Stimulated activated CD4-positive, alpha-beta T cell treated with anti-CD3 and anti-CD28 coated beads, Interleukin-2, amount 100 ng/mL, for 4 hours (primary cell): ENCODE measurements around the gene CLIP3.
"Not testable (repeated sequence)": the region's sequence is repeated elsewhere in the genome, so short reads cannot be mapped to it uniquely, and the experiment has no call there.

Experiments used
- DNase-seq: peaks from one replicate; pipeline ENCODE4 v3.0.0-alpha.2; 2020; ENCODE audit warnings: low read depth

CLIP3 gene, protein sequence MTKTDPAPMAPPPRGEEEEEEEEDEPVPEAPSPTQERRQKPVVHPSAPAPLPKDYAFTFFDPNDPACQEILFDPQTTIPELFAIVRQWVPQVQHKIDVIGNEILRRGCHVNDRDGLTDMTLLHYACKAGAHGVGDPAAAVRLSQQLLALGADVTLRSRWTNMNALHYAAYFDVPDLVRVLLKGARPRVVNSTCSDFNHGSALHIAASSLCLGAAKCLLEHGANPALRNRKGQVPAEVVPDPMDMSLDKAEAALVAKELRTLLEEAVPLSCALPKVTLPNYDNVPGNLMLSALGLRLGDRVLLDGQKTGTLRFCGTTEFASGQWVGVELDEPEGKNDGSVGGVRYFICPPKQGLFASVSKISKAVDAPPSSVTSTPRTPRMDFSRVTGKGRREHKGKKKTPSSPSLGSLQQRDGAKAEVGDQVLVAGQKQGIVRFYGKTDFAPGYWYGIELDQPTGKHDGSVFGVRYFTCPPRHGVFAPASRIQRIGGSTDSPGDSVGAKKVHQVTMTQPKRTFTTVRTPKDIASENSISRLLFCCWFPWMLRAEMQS

DNA sequence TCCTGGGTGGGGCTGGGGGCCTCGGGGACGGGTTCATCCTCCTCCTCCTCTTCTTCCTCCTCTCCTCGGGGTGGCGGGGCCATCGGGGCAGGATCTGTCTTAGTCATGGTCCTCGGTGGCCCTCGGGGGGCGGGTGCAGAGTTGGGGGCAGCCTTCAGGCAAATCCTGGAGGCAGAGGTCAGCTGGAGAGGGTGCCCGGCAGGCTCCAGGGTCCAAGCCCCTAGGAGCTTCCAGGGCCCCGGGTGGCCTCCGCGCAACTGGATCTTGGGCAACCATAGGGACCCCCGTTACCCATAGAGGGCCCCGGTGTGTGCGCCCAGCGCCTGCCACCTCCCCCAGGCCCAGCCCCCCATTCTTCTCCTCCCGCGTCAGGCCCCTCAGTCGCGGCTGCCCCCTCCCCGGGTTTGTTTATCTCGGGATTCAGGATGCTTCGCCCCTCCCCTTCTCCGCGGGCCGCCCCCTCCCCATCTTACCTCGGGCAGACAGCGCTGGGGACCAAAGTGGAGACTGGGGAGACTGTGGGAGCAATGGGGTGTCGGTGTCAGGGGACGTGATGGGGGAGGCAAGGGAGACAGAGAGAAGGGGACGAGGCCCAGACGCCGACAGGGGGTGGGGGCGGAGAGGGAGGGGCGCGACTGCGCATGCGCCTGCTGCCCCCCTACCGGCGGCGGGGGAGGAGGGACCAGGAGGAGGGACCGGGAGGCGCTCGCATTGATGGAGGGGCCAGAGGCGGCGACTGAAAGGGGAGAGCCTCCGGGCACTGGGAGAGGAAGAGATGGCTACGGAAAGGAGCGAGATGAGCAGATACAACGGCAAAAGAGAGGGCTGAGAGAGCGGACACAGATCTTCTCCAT lies at the start of gene CLIP3:
Gene CLIP3, minus strand, starts transcription at position 623 of the 854 bp plus-strand sequence. Its CDS starts 516 bp downstream, at position 107.
- peak; percentile 41 for DNase-seq

DNA sequence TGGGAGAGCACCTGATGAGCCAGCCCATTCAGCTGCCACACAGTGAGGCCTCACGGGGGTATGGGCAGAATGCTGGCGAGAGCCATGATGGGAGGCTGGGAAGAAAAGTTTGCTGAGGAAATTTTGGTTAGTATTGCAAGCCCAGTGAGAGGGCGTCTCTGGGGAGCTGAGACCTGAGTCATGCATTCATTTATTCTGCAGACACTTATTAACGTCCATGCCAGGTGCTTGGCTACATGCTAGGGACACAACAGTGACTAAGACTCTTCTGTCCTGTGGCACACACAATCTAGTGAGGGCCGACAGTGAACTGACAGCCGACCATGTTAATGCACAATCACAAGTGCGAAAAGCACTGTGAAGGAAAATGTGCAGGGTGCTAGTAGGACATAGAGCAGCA lies 49.2 kb upstream of the CLIP3 start:
- no peak for DNase-seq

DNA sequence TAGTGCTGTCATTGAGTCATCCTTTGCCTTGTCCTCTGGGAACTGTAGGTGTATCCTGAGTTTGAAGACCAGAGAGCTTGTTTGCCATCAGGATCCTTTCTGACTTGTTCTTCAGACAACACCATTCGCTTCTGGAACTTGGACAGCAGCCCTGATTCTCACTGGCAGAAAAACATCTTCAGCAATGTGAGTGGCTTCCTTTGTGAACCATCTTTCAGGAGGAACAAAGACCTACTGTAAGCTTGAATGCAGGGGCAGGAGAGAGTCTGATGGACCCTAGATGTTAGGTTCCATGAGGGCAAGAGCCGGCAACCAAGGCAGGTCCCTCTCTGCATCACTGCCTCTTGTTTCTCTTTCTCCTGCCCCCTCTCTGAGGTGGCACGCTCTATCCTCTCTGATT lies 48.7 kb upstream of the CLIP3 start:
- no peak for DNase-seq

DNA sequence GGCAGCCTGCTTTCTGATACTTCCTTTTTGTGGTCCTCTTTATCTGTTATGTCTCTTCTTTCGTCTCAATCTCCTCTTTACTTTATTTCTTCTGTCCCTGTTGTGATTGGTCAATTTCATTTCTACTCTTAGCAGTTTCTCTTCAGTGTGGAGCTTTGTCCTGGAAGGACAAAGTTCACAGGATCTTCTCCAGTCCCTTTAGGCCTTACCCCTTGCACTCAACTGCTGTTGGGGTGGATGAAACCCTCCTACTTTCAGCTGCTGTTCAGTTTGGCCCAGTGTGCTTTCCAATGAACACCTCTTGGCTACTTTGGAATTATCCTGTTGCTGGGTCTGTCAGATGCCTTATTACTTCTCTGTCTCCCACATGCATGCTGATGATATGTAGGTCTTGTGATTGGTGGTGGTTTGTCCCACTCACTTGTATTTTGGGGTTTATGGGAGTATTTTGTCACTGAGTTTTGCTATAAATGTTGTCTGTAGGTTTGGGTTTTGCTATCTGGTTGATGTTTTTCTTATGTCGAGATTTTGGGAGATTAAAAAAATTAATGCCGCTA lies 46.8 kb upstream of the CLIP3 start:
- DNase-seq, result no peak

DNA sequence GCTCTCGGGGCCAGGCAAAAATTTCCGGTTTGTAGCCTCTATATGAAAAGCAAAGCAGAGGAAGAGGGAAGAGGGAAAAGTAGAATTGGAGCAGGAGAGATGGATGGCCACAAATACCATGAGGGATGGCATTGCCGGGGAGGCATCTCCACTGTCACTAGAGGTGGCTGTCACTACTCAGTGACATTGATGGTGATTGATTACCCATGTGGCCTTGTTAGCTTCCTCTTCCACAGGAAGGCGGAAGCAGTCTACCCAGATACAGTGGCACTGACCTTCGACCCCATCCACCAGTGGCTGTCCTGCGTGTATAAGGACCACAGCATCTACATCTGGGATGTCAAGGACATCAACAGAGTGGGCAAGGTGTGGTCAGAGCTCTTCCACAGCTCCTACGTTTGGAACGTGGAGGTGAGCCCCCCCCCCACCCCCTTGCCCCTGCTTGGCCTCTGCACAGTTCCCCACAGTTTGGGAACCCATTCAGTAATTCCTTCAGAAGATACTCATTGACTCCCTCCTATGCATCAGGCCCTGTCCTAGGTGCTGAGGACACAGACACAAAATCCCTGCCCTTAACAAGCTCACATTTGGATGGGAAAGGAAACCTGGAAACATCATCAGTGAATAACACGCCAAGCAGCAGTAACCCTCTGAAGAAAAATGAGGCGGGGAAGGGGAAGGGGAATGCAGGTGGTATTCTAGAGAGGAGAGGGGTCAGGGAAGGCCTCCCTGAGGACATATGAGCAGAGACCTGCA lies 40.6 kb upstream of the CLIP3 start:
- DNase-seq, result no peak

DNA sequence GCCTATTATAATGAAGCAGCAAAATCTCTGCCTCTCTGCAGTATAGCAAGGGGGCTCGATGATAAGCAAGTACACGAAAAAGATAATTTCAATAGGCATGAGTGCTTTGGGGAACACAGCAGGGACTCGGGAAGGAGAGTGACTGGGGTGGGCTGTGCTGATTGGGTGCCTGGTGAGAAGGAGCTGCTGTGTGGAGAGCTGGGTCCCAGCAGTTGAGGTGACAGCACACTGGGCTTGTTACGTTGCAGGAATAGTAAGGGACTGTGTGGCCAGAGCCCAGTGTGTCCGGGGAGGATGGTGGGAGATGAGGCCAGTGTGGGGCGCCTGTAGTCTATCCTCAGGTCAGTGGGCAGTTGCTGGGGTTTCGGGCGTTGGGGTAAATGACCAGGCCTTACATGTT lies 39.4 kb upstream of the CLIP3 start:
- DNase-seq, result no peak

DNA sequence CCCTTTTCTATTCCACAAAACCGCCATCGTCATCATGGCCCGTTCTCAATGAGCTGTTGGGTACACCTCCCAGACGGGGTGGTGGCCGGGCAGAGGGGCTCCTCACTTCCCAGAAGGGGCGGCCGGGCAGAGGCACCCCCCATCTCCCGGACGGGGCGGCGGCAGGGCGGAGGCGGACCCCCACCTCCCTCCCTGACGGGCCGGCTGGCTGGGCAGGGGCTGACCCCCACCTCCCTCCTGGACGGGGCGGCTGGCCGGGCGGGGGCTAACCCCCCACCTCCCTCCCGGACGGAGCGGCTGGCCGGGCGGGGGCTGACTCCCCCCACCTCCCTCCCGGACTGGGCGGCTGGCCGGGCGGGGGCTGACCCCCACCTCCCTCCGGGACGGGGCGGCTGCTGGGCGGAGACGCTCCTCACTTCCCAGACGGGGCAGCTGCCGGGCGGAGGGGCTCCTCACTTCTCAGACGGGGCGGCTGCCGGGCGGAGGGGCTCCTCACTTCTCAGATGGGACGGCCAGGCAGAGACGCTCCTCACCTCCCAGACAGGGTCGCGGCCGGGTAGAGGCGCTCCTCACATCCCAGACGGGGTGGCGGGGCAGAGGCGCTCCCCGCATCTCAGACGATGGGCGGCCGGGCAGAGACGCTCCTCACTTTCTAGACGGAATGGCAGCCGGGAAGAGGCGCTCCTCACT lies 36.3 kb upstream of the CLIP3 start:
- DNase-seq, result not testable (repeated sequence)

DNA sequence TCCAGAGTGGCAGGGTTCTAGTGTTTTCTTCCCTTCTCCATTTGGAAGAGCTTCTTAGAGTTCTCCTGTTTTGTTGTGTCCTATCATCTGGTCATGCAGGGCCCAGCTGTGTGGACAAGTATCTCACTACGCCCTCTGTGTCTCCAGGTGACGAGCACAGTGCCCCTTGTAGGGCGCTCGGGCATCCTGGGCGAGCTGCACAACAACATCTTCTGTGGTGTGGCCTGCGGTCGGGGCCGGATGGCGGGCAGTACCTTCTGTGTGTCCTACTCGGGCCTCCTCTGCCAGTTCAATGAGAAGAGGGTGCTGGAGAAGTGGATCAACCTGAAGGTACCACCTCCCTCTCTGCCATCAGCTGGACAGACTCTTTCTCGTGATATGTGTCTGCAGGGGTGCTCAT lies 35.0 kb upstream of the CLIP3 start:
- DNase-seq, result no peak

DNA sequence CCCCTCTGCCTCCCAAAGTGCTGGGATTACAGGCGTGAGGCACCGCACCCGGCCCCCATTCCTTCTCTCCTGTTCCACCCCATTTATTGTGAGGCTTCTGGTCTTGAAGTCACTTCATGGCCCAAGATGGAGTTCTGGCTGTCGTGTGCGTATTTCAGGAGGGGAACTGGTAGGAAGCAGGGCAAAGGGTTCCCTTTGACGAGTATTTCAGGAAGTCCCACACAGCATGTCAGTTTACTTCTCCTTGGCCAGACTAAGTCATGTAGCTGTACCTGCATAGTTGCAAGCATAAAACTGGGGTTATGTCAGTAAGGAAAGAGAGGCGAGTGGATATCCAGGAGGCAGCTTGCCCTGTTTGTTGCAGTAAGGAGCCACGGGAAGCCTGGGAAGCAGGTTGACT lies 32.2 kb upstream of the CLIP3 start:
- DNase-seq, result no peak

DNA sequence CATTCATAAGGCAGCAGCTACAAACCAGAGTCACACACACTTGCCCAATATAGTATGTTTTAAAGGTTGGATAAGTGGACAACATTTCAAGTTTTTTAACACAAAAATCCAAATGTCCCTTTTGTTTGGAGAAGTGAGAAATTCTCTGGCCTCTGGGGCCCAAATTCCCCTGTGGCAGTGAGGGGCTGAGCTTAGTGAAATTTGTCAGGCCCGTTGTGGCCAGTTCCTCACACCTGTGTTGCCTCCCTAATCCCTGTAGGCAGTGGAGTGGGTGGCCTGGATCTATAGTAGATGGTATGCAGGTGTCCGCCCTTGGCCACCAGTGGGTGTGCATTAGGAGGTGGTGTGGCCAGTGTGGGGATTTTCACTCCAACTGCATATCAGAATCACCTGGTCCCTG lies 28.7 kb upstream of the CLIP3 start:
- DNase-seq, result no peak

DNA sequence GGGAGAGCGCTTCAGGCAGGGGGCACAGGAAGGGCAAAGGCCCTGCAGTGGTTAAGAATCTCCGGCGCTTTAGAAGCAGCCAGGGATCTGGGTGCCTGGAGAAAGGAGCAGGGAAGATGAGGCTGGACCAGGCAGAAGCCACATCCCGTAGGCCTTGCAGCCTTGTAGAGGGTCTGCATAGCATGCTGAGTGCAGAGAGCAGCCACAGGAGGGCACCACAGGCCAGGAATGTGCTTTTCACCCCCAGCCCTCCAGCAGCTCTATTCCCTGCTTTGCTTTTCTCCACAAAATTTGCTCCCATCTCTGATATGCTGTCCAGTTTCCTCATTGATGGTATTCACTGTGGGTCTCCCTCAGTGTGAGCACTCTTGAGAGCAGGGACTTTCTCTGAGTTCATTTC lies 27.8 kb upstream of the CLIP3 start:
- no peak for DNase-seq

DNA sequence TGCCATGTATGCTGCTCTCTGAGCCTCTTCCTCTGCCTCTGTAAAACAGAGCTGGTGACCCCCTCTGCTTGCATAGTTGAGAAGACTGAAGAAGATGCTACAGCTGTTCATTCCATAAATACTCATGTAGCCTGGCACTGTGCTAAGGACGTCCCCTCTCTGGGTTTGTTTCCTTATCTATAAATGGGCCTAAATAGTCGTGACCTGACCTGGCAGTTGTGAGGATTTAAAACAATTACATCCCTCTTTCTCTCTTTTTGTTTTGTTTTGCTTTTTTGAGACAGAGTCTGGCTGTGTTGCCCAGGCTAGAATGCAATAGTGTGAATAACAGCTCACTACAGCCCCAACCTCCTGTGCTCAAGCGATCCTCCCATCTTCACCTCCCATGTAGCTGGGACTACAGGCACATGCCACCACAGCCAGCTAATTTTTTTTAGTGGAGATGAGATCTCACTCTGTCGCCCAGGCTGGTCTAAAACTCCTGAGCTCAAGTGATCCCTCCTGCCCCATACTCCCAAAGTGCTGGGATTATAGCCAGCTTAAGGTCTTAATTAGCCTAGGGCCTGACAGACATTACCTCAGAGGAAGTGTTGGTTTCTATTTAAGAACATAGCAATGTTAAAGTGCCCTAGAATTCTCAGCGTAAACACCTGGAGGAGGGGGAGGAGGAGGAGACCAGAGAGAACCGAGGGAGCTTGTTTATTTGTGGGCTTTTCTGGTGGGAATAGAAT lies 26.7 kb upstream of the CLIP3 start:
- DNase-seq, result no peak

DNA sequence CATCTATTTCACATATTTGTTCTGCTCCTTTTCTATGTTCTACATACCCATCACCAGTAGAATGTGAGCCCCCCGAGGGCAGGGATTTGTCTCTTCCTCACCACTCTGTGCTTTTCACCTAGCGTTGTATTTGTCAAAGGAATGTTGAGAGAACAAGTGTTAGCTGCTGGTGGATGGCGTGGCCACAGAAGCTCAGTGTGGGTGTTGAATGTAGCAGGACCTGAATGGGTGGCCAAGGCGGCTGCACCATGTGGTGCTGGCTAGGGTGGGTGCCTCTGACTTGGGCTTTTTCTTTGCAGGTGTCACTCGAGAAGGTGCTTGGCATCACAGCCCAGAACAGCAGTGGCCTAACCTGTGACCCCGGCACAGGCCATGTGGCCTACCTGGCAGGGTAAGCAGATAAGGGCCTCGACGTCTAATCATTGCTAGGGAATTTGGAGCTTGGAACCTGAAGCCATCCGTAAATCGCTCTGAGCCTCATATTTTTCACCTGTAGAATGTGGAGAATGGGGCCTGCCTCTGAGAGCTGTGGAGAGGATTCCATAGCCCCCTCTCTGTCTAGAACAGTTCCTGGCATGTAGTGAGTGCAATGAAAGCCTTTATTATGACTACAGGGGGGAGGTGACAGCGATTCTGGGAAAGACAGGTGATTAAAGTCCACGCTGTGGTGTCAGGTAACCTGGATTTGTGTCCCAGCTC lies 26.0 kb upstream of the CLIP3 start:
- DNase-seq, result no peak

DNA sequence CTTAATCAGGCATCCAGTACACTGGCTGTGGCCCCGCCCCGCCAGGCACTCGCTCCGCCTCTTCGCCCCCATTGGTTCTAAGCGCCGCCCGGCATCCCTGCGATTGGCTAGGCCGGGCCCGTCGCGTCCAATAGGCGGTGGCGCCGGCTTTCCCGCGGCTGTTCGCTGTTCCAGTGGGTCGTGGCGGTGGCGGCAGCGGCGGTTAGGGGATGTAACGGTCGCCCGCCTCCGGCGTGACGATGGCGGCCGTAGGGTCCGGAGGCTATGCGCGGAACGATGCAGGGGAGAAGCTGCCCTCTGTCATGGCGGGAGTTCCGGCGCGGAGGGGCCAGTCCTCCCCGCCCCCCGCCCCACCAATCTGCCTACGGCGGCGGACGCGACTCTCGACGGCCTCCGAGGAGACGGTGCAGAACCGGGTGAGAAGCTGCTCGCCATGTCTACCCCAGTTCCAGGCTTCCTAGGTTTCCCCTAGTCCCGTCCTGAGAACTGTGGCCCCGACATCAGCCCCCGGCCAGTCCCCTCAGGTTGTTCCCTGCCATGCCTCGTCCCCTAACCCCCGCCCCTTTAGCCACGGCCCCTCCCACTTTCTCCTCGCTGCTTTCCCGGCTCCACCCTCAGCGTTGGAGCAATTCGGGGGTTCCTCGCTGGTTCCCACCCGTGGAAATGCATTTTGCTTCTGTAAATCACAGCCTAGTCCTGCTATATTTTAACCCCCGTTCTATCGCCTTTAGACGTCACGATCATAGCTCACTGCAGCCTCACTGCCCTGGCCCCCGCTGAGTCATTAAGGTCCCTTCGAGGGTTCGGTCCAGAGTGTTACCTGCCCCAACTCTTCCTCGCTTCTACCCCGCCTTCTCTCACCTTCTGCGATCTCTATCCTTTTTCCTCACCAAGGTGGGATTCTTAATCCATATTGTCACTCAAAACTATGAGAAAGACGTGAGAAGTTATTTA lies 22.3 kb upstream of the CLIP3 start, which contains the start of gene WDR62:
Gene WDR62, plus strand, starts transcription at position 165 of the 954 bp plus-strand sequence. Its CDS starts 75 bp downstream, at position 240.
- DNase-seq, result peak; percentile 92

DNA sequence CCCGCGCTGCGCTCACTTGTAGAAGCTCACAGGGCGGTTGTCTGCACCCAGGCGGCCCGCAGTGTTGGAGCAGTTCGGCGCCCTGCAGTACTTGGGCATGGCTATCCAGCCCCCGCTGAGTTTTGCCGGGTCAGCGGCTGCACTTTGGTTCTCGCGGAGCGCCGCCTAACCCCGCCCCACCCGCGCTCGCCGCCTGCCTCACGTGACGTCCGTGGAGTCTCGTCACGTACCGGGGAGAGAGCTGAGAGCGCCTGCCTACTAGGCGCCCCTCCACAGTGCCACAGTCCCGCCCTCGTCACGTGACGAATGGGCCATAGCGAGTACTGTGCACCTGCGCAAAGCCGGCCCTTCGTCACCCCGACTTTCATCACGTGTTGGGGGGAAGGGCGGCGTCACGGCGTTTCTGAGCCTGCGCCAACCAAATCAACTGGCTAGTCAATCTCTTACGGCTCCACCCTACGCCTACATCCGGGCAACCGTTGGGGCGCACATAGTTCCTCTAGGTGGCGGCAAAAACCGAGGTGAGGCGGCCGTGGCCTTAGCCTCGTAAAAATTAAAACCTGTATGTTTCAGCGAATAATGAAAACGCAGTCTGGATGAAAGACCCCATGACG lies 21.6 kb upstream of the CLIP3 start, which contains the start of gene THAP8:
Gene THAP8, minus strand, starts transcription at position 167 of the 614 bp plus-strand sequence. Its CDS starts 68 bp downstream, at position 99.
- DNase-seq, result peak; percentile 100

DNA sequence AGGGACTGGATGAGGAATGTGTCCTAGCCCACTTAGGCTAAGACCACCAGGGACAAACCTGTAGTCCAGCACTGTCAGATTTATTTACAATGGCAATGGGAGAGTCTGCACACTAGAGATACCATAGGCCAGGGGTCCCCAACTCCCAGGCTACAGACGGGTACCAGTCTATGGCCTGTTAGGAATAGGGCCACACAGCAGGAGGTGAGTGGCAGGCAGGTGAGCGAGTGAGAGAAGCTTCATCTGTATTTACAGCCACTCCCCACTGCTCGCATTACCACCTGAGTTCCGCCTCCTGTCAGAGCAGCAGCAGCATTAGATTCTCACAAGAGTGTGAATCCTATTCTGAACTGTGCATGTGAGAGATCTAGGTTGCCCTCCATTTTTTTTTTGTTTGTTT lies 19.0 kb upstream of the CLIP3 start:
- no peak for DNase-seq

DNA sequence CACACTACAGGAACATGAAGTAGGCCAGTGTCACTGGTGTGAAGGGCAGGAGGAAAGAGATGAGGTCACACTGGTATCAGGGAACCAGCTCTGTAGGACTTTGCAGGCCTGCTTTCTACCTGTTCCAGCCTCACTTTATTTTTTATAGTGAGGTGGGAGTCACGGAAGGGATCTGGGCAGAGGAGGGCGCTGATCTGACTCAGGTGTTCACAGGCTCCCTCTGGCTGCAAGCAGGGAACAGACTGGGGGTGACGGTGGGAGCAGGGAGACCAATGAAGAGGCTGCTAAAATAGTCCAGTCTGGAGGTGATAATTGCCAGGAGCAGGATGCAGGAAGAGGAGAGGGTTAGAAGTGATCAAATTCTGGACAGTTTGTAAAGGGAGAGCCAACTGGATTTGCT lies 18.6 kb upstream of the CLIP3 start:
- DNase-seq, result no peak

DNA sequence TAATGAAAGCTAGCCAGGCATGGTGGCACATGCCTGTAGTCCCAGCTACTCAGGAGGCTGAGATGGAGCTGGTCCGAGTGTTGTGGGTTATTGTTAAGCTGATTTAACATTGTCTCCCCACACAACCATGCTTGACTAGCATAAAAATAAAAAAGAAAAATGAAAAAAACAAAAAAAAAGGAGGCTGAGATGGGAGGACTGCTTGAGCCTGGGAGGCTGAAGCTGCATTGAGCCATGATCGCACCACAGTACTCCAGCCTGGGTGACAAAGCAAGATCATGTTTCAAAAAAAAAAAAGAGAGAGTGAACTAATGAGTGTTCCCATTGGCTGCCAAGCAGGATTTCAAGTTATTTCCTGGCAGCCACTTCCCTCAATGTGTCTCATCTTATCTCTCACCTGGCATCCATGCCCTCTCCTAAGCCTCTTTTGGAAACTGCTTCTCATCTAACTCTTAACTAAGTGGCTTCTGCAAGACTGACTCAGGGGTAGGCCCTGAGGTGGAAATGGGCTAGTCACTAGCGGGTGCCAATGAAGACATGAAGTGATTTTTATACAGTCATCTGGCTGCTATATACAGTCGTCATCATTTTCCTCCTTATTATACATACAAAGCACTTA lies 16.5 kb upstream of the CLIP3 start:
- DNase-seq, result no peak
